Measurements from ENCODE around the gene WNT10A.

WNT10A gene

GRCh38 chr2:218880859-218881594 lies 375 bp downstream of the WNT10A start:
- Histone ChIP-seq H3K4me1 (ENCODE audit: control insufficient read depth, insufficient read depth, low read length) (peaks cover 3% of the 10 kb centered on the region), H3K36me3 (ENCODE audit: control insufficient read depth in 2 of 2, insufficient read depth in 1 of 2, low read length in 2 of 2) (no peaks in the 10 kb centered on the region), H3K4me3 (ENCODE audit: low read depth, low read length) (no peak overlapping the region), H3K27ac (ENCODE audit: extremely low read depth, low read depth, low read length) (no peak overlapping the region), H3K9me3 (ENCODE audit: control insufficient read depth, insufficient read depth, low read depth, low read length) (no peaks in the 10 kb centered on the region)
- ChIA-PET CTCF (interaction anchor here (0.9 to 17.7 kb wide), 4 partner anchors 11 to 99 kb away, joined by 3 to 552 read pairs (median 6); no protein-coding TSS in a partner anchor), POLR2A (interaction anchor here (1.1 to 1.3 kb wide), 2 partner anchors 17 to 20 kb away, joined by 3 to 6 read pairs; no protein-coding TSS in a partner anchor)
- no peak for TF ChIP-seq ZSCAN18 (tag by site-specific recombination; IDR thresholded peaks at IDR 0.05)
- 0 out of 2 replicates have a peak, but pooled peaks have one; percentile 23 for TF ChIP-seq GLIS2 (tag by site-specific recombination; IDR thresholded peaks at IDR 0.05)
- TF ChIP-seq, protein P1, sequence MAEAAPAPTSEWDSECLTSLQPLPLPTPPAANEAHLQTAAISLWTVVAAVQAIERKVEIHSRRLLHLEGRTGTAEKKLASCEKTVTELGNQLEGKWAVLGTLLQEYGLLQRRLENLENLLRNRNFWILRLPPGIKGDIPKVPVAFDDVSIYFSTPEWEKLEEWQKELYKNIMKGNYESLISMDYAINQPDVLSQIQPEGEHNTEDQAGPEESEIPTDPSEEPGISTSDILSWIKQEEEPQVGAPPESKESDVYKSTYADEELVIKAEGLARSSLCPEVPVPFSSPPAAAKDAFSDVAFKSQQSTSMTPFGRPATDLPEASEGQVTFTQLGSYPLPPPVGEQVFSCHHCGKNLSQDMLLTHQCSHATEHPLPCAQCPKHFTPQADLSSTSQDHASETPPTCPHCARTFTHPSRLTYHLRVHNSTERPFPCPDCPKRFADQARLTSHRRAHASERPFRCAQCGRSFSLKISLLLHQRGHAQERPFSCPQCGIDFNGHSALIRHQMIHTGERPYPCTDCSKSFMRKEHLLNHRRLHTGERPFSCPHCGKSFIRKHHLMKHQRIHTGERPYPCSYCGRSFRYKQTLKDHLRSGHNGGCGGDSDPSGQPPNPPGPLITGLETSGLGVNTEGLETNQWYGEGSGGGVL (tag by site-specific recombination; IDR thresholded peaks at IDR 0.05) = peak; percentile 26; the same call in 1 of the 2 replicates

DNA sequence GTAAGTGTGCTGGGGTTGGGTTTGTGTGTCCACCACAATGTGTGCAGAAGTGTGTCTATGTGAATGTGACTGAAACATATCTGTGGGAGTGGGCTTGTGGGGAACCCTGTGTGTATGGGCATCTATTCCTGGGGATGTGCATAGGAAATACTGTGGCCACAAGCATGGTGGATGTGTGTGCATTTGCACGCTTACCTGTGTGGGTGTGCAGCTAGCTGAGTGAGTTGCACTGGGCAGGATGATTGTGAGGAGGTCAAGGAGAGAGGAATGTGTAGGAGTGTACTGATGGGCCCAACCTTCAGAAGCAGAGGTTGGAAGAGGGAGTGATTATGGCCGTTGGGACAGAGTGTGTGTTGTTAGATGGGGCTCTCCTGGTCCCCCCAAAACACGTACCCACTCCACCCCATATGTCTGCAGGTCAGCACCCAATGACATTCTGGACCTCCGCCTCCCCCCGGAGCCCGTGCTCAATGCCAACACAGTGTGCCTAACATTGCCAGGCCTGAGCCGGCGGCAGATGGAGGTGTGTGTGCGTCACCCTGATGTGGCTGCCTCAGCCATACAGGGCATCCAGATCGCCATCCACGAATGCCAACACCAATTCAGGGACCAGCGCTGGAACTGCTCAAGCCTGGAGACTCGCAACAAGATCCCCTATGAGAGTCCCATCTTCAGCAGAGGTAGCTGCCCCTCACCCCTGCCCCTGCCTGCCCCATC lies 1.2 kb downstream of the WNT10A start:
- H3K36me3 ChIP-seq (ENCODE audit: control insufficient read depth in 2 of 2, insufficient read depth in 1 of 2, low read length in 2 of 2) = no peaks in the 10 kb centered on the region
- H3K4me3 ChIP-seq (ENCODE audit: low read depth, low read length) = no peak overlapping the region
- H3K27ac ChIP-seq (ENCODE audit: extremely low read depth, low read depth, low read length) = no peak overlapping the region
- CTCF ChIA-PET = interaction anchor here (0.6 to 17.7 kb wide), 4 partner anchors 12 to 98 kb away, joined by 6 to 552 read pairs (median 6); no protein-coding TSS in a partner anchor
- peaks cover 3% of the 10 kb centered on the region for H3K4me1 ChIP-seq (ENCODE audit: control insufficient read depth, insufficient read depth, low read length)
- H3K9me3 ChIP-seq (ENCODE audit: control insufficient read depth, insufficient read depth, low read depth, low read length) = no peaks in the 10 kb centered on the region
- POLR2A ChIA-PET = interaction anchor here (1.3 kb wide), 1 partner anchor 16 kb away, joined by 6 read pairs; no protein-coding TSS in a partner anchor
- TF ChIP-seq, protein P2, sequence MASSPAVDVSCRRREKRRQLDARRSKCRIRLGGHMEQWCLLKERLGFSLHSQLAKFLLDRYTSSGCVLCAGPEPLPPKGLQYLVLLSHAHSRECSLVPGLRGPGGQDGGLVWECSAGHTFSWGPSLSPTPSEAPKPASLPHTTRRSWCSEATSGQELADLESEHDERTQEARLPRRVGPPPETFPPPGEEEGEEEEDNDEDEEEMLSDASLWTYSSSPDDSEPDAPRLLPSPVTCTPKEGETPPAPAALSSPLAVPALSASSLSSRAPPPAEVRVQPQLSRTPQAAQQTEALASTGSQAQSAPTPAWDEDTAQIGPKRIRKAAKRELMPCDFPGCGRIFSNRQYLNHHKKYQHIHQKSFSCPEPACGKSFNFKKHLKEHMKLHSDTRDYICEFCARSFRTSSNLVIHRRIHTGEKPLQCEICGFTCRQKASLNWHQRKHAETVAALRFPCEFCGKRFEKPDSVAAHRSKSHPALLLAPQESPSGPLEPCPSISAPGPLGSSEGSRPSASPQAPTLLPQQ (tag by site-specific recombination; IDR thresholded peaks at IDR 0.05) = no peak
- TF ChIP-seq SP2 (tag by site-specific recombination; IDR thresholded peaks at IDR 0.05) = no peak
- TF ChIP-seq MZF1 (tag by site-specific recombination; IDR thresholded peaks at IDR 0.05; ENCODE audit: borderline replicate concordance) = no peak
- peak; percentile 75 for TF ChIP-seq ZFHX2 (tag by site-specific recombination; conservative IDR thresholded peaks at IDR 0.05)
- TF ChIP-seq ZNF221 (tag by site-specific recombination; IDR thresholded peaks at IDR 0.05; ENCODE audit: borderline replicate concordance) = no peak
- no peak for TF ChIP-seq ZNF140 (tag by site-specific recombination; IDR thresholded peaks at IDR 0.05)
- TF ChIP-seq ZNF571 (tag by site-specific recombination; IDR thresholded peaks at IDR 0.05) = no peak
- no peak for TF ChIP-seq ZBTB49 (tag by site-specific recombination; IDR thresholded peaks at IDR 0.05; ENCODE audit: low read depth)
- no peak for TF ChIP-seq ZNF791 (tag by site-specific recombination; IDR thresholded peaks at IDR 0.05)
- no peak for TF ChIP-seq ZBTB21 (tag by site-specific recombination; IDR thresholded peaks at IDR 0.05)
- TF ChIP-seq KLF8 (tag by site-specific recombination; IDR thresholded peaks at IDR 0.05) = no peak
- TF ChIP-seq, protein P3, sequence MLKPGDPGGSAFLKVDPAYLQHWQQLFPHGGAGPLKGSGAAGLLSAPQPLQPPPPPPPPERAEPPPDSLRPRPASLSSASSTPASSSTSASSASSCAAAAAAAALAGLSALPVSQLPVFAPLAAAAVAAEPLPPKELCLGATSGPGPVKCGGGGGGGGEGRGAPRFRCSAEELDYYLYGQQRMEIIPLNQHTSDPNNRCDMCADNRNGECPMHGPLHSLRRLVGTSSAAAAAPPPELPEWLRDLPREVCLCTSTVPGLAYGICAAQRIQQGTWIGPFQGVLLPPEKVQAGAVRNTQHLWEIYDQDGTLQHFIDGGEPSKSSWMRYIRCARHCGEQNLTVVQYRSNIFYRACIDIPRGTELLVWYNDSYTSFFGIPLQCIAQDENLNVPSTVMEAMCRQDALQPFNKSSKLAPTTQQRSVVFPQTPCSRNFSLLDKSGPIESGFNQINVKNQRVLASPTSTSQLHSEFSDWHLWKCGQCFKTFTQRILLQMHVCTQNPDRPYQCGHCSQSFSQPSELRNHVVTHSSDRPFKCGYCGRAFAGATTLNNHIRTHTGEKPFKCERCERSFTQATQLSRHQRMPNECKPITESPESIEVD (tag by site-specific recombination; IDR thresholded peaks at IDR 0.05) = no peak
- no peak for TF ChIP-seq SCRT2 (tag by site-specific recombination; IDR thresholded peaks at IDR 0.05)
- TF ChIP-seq, protein P4, sequence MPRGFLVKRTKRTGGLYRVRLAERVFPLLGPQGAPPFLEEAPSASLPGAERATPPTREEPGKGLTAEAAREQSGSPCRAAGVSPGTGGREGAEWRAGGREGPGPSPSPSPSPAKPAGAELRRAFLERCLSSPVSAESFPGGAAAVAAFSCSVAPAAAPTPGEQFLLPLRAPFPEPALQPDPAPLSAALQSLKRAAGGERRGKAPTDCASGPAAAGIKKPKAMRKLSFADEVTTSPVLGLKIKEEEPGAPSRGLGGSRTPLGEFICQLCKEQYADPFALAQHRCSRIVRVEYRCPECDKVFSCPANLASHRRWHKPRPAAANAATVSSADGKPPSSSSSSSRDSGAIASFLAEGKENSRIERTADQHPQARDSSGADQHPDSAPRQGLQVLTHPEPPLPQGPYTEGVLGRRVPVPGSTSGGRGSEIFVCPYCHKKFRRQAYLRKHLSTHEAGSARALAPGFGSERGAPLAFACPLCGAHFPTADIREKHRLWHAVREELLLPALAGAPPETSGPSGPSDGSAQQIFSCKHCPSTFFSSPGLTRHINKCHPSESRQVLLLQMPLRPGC (tag by site-specific recombination; IDR thresholded peaks at IDR 0.05) = no peak
- no peak for TF ChIP-seq ZNF843 (tag by site-specific recombination; IDR thresholded peaks at IDR 0.05)
- TF ChIP-seq ZNF114 (tag by site-specific recombination; IDR thresholded peaks at IDR 0.05) = no peak
- no peak for TF ChIP-seq ZNF501 (tag by site-specific recombination; IDR thresholded peaks at IDR 0.05)
